BE2C (cell line): ENCODE results near the gene AMIGO2.

ENCODE experiments used
- DNase-seq: peaks from one replicate; pipeline ENCODE4 v3.0.0-alpha.2; 2020
- H3K27me3 ChIP-seq: fragments of 250-450 bp; sonication (Bioruptor Pico); 2 replicates; pipeline ENCODE4 v1.5.1; 2020; ENCODE audit warnings: mild to moderate bottlenecking
- H3K36me3 ChIP-seq: fragments of 250-450 bp; sonication (Bioruptor Pico); 2 replicates; pipeline ENCODE4 v1.5.1; 2020; ENCODE audit warnings: mild to moderate bottlenecking
- H3K4me1 ChIP-seq: fragments of 250-450 bp; sonication (Bioruptor Pico); 2 replicates; pipeline ENCODE4 v1.5.1; 2020
- H3K4me3 ChIP-seq: 2 replicates; pipeline ENCODE4 v1.5.1; 2011; ENCODE audit warnings: low read depth, low read length
- H3K9me3 ChIP-seq: fragments of 250-450 bp; sonication (Bioruptor Pico); 2 replicates; pipeline ENCODE4 v1.5.1; 2020
- TF ChIP-seq, protein P1 (sequence below): IDR thresholded peaks from 2 replicates; pipeline ENCODE4 v1.5.1; 2012; ENCODE audit warnings: mild to moderate bottlenecking, low read depth, low read length

The AMIGO2 gene

GRCh38 chr12:47095446-47096236, 15.9 kb upstream of the AMIGO2 start:
- no peak overlapping the region for H3K4me3 ChIP-seq
- no peak for DNase-seq
- no peaks in the 10 kb centered on the region for H3K36me3 ChIP-seq
- H3K4me1 ChIP-seq, result no peaks in the 10 kb centered on the region
- H3K27me3 ChIP-seq, result no peaks in the 10 kb centered on the region
- no peaks in the 10 kb centered on the region for H3K9me3 ChIP-seq
- TF ChIP-seq, protein P1, sequence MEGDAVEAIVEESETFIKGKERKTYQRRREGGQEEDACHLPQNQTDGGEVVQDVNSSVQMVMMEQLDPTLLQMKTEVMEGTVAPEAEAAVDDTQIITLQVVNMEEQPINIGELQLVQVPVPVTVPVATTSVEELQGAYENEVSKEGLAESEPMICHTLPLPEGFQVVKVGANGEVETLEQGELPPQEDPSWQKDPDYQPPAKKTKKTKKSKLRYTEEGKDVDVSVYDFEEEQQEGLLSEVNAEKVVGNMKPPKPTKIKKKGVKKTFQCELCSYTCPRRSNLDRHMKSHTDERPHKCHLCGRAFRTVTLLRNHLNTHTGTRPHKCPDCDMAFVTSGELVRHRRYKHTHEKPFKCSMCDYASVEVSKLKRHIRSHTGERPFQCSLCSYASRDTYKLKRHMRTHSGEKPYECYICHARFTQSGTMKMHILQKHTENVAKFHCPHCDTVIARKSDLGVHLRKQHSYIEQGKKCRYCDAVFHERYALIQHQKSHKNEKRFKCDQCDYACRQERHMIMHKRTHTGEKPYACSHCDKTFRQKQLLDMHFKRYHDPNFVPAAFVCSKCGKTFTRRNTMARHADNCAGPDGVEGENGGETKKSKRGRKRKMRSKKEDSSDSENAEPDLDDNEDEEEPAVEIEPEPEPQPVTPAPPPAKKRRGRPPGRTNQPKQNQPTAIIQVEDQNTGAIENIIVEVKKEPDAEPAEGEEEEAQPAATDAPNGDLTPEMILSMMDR, result no peak

DNA sequence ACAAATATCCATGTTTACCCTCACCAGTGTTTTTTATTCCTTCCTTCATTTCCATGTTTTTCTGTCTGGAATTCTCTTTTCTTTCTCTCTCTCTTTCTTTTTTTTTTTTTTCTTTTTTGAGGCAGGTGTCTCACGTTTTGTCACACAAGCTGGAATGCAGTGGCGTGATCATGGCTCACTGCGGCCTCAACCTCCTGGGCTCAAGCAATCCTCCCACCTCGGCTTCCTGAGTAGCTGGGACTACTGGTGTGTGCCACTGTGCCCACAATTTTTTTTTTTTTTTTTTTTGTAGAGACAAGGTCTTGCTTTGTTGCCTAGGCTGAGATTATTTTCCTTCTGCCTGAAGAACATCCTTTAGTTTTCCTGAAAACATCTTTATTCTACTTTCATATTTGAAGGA, 15.0 kb upstream of the AMIGO2 start:
- no peak overlapping the region for H3K4me3 ChIP-seq
- H3K27me3 ChIP-seq, result no peaks in the 10 kb centered on the region
- no peaks in the 10 kb centered on the region for H3K9me3 ChIP-seq
- TF ChIP-seq, protein P1, result no peak
- DNase-seq, result no peak
- H3K36me3 ChIP-seq, result no peaks in the 10 kb centered on the region
- H3K4me1 ChIP-seq, result no peaks in the 10 kb centered on the region

DNA sequence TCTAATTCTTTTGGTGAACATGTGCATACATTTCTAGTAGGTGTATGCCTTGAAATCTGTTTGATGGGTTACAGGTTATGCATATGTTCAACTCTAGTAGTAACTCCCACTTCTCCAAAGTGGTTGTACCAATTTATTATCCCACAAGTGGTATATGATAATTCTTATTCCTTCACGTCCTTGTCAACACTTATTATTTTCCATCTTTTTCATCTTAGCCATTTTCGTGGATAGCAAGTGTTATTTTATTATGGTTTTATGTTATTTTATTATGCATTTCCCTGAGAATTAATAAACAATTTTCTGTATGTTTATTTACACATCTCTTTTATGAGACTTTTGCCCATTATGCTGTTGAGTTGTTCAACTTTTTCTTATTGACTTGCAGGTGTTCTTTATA, 11.2 kb upstream of the AMIGO2 start:
- no peak for DNase-seq
- Histone ChIP-seq H3K4me1 (no peaks in the 10 kb centered on the region), H3K36me3 (no peaks in the 10 kb centered on the region), H3K27me3 (no peaks in the 10 kb centered on the region), H3K4me3 (no peak overlapping the region), H3K9me3 (no peaks in the 10 kb centered on the region)
- TF ChIP-seq, protein P1, result no peak

DNA sequence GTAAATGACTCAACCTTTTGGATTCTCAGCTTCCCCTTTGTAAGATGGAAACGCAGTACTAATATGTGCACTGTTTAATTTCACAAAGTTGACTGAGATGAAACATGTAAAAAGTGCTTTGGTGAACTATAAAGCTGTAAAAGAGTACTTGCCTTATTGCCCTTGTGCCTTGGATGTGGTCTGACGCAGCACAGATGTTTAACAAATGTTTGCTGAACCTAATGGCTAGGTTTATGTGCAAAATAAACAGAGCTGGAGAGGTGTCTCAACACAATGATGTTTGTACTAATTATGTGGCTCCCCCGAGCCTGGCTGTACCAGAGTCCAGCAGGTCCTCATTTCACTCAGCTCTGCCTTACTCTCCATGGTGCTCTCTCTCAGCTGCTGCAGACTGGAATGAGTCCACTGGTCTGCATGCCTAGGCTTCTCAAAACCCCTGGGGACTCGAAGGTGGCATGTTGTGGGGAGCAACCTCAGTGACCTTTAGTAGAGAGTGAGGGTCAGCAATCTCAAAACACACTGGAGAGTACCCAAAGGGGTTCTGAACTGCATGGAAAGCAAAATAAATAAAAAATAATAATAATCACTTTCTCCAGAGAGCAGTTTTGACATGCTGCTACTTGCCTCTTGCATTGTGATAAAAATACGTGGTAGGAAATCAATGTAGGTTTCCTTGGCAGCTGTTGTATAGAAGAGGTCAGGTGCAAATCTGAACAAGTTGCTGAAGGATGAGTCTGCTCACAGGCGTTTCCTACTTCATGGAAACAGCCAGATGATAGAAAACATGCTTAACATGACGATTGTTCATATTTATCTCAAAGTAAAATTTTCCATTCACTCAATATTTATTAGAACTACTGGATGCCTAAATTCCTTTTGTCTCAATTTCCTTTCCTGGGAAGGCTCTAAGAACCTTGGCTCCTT, 8.5 kb upstream of the AMIGO2 start:
- Histone ChIP-seq H3K4me1 (no peaks in the 10 kb centered on the region), H3K4me3 (no peak overlapping the region), H3K9me3 (no peaks in the 10 kb centered on the region), H3K27me3 (no peaks in the 10 kb centered on the region; the same call in 1 of the 2 replicates), H3K36me3 (no peaks in the 10 kb centered on the region)
- TF ChIP-seq, protein P1, result no peak
- DNase-seq, result no peak

DNA sequence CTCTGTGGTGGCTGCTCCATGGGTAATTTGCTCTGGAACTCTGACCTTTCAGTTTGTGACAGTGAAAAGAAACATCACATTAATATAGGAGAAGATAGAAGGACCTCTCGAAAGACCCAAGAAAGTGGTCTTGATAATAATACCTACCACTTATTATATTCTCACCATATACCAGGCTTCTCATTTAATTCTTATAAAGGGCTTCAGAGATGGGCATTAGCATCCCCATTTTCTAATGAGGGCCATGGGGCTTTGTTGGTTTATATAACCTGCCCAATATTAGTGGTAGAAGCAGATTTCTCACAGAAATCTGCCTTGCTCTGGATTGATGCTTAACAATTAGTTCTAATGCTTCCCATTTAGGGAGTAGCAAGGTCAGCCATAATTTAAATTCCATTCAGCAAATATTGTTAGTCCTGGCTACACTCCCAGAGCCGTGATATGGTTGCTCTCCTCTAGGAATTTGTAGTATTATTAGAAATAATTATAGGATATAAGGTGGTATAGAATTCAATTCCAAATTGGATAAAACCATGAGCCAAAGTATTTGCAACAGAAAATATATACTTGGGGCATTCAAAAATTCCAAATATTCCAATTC, 7.4 kb upstream of the AMIGO2 start:
- Histone ChIP-seq H3K4me3 (no peak overlapping the region), H3K27me3 (peaks cover 1% of the 10 kb centered on the region; the same call in 1 of the 2 replicates), H3K9me3 (no peaks in the 10 kb centered on the region), H3K36me3 (no peaks in the 10 kb centered on the region), H3K4me1 (no peaks in the 10 kb centered on the region)
- TF ChIP-seq, protein P1, result no peak
- no peak for DNase-seq
